Medulla oblongata (tissue), 1 donor: ENCODE measurements around the gene ZNF385B.

Source experiments
- DNase-seq: peaks from one replicate; pipeline ENCODE4 v3.0.0-alpha.2; 2015; ENCODE audit errors: extremely low spot score

The ZNF385B gene

GRCh38 chr2:179746981-179747380, 114.4 kb downstream of the ZNF385B start:
- DNase-seq = no peak

DNA sequence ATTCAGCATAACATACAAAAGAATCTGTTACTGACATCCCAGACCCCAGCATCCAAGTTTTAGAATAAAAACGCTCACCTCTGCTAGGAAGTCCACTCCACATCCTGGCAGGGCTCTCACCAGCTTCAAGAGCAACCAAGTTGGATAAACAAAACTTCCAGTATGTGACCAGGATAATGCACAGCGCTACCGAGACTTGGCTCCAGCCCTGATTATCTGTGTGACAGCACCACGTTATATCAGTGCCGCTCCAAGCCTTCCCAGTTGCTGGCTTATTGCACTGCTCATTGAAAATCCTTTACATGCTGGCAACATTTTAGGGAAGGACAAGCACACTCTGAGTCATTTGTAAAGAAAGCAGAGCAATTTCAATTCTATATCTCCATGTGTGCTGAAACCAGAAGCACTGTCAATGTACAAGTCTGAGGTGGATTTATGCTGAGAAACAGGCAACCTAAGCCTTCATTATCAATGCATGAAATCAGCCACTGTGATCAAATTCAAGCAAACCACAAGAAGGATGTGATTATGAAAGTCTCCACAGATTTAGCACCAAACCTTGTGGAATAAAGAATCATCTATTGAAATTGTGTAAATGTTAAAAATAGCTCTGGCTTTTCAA, 115.7 kb downstream of the ZNF385B start:
- no peak for DNase-seq

DNA sequence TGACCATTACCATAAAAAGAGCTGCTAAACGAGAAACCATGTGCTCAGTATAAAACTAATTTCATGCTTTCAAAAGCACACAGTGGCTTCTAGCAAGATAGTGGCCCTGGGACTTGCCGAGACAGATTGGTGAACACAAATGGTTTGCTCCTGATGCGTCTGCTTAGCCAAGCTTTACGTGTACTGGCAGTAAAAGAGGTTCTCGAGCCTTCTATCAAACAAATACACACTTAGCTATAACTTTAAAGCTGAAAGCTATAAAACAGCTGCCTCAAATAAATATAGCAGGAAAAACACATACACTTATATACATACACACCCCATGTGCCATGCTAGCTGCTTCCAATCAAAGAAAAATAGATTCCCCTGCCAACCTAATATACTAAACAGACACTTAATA, 117.0 kb downstream of the ZNF385B start:
- no peak for DNase-seq

- DNase-seq = no peak
Observed at GRCh38 chr2:179741317-179741716, 120.1 kb downstream of the ZNF385B start.

DNA sequence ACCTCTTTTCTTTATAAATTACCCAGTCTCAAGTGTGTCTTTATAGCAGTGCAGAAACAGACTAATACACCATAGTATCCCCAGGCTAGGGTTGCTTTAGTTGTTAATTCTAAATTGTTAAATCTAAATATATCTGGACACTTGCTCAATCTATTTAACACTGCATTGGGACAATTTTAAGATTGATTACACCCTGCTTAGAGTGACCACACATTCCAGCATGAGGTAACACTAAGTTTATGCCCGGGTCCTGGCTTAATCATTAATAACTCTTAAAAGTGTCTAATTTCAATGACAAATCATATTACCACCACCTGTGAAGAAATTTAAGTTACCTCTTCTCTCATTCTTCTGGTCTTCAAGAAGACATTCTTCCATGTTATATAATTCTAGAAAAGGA, 131.4 kb downstream of the ZNF385B start:
- no peak for DNase-seq

DNA sequence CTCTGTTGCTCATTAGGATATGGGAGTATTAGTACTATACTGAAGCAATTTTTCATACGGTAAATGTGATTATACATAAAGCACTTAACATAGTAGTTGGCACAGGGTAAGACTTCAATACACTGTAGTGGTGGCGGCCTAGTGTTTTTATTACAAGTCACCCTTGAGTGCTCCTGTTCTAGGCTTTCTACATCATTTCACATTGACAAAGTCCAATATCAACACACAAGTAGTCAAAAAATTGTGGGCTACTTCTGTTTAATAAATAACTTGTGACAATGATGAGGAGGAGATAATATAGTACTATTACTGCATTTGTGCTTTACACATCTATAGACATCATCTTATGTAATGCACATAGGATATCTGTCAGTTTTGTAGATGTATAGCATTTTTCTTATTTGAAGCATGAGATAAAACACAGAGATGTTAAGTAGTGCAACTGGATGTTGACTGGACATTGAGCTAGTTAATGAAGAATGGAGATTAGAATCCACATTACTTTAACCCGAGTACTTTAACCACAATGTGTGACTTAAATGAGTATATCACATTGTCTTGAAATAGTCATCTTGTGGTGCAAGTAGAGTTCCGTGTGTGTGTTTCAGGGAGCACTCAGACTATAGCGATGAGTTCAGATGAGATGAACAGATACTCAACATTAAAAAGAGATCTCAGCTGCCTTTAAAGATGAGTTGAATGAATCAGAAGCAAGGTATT, 134.8 kb downstream of the ZNF385B start:
- no peak for DNase-seq

DNA sequence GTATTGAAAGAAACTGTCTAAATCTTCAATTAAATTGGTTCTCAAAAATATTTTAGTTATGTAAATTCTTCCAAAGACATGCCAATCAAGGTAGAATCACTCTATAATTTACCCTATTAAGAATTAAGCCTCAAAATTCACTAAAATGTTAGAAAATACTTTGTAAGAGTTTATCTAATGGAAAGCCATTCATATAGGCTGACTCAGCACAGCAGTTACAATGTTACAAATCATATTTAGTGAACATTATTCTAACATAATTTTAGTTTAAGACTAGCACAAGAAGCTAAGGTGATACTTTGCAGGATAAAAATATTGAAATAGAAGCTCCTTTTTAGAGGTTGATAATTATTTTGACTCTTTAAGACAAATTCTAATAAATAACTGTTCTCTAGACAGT, 137.0 kb downstream of the ZNF385B start:
- no peak for DNase-seq

GRCh38 chr2:179720173-179720772, 141.1 kb downstream of the ZNF385B start:
- no peak for DNase-seq

DNA sequence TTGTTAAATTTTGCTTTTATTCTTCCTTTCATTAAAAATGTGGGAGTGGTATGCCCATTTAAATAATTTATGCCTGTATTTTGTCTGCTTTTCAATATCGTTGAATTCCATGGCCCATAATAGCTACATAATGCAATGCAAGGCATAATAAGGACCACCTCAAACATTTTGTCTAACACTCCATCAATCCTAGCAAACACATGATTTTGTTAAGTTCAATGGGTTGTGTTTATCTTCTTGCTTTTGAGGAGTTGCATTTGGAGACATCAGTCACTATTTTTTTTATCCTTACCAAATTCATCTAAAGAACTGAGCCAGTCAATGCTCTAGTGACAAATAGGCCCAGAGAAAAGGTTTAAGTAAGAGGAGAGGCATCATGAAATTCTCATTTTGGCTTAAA, 145.5 kb downstream of the ZNF385B start:
- no peak for DNase-seq

GRCh38 chr2:179715196-179715595, 146.2 kb downstream of the ZNF385B start:
- no peak for DNase-seq

GRCh38 chr2:179712825-179713224, 148.6 kb downstream of the ZNF385B start:
- no peak for DNase-seq

DNA sequence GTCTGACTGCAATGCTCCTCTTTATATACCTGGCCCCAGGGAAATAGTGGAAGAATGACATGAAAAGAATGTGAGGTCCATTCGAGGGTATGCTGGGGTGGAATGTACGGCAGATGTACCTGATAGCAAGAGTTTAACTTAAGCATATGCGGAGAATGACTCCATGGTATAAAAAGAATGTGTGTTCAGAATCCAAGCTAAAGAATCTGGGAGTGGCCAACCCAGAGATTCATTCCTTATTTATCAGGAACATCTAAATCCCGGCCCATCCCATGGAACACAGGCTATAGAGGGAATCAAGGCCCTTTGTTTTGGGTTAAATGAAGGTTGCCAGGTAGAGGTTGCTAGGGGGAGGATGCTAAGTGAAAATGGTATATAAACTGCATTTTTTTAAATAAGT, 150.0 kb downstream of the ZNF385B start:
- DNase-seq = no peak

DNA sequence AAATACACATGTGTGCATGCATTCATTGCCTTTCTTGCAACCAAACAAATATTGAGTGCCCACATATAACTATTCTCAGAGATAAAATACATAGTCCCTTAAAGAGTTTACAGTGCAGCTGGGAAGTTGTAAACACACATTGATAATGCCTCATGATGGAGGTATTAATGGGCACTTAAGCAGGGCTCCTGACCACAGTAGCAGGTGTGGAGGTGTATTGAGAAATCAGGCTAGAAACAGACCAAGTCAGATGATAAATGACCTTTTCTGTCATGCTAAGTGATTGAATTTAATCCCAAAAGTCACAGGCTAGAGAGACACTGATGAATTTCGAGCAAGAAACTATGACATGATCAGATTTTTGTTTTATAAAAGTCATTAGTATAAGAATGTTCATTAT, 157.7 kb downstream of the ZNF385B start:
- DNase-seq = no peak

DNA sequence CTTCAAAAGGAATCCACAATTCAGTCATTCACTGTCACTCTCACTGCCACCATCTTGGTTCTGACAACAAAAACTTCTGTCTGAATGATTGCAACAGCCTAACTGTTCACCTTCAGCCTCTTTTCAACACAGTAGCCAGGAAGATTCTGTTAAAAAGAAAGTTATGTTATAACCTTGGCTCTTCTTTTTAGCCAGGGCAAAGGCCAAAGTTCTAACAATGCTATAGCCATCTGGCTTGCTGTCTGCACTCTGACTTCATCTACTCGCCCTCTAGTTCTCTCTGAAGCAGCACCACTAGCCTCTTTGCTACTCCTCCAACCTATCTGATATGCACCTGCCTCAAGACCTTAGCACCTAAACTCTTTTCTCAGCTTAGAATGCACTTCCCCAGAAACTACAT, 158.5 kb downstream of the ZNF385B start:
- DNase-seq = no peak

GRCh38 chr2:179701524-179702110, 159.8 kb downstream of the ZNF385B start:
- DNase-seq = no peak

GRCh38 chr2:179695486-179695885, 165.9 kb downstream of the ZNF385B start:
- DNase-seq = no peak

DNA sequence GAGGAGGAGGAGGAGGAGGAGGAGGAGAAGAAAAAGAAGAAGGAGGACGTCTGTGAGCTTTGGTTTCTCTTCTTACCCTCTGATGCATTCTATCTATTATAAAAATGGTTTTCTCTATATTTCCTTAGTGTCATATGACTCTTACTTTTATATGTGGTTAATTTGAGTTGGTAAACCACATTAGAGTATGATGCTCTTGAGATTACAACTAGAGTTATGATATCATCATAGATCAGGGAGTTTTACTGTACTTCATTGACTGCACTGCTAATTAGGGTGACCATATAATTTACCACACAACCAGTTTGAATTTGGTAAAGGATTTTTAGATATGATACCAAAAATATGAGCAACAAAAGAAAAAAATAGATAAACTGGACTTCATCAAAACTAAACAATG, 166.4 kb downstream of the ZNF385B start:
- DNase-seq = no peak

GRCh38 chr2:179692610-179693009, 168.8 kb downstream of the ZNF385B start:
- no peak for DNase-seq

DNA sequence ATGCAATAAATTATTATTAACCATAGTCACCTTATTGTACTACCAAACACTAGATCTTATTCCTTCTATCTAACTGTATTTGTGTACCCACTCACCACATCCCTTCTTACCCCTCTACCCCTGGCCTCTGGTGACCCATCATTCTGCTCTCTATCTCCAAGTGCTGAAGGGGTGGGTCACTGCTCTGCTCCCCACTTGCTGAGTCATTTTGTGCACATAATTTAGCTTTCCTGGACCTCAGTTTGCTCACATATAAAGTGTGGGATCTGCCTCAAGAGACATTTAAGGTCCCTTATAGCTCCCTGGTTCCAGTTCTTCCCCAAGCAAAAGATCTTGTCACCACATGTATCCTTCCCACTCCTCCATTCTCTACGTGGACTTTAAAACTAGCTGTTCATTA, 169.4 kb downstream of the ZNF385B start:
- DNase-seq = no peak

- DNase-seq = no peak
Observed at GRCh38 chr2:179691235-179691634, 170.2 kb downstream of the ZNF385B start.

GRCh38 chr2:179686718-179687342, 174.6 kb downstream of the ZNF385B start:
- no peak for DNase-seq

DNA sequence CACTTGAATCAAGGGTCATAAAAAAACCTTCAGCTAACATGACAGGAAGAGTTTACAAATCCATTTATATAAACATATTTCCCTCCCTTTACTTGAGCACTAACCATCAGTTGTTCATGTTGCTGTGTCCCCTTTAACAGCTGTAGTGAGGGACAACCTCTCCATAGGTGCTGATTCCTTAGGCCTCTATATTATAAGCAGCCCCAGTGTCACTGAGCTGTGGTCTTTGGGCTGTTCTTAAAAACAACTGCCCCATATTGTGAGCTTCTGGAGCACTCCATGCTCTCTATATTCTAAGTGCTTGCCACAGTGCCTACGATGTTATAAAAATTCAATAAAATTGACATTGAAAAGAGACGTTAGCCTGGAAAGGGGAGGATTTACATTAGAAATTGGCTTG, 175.3 kb downstream of the ZNF385B start:
- DNase-seq = no peak
